Ascending aorta (tissue), 2 donors: Measurements from ENCODE around the gene MT1B. TPM values are rescaled to one million over a fixed set of nuclear protein-coding genes. Genes with fewer than 3 reads are reported as not detected.

ENCODE experiments used
- DNase-seq, 2 donors: peaks; one replicate each; pipeline ENCODE4 v3.0.0-alpha.2; 2019; ENCODE audit warnings: low spot score in 2 of 2
- H3K27ac ChIP-seq, 2 donors: fragments of 200-600 bp; sonication (generic); one replicate each; pipeline ENCODE4 v1.5.1; 2016 to 2017; ENCODE audit warnings: mild to moderate bottlenecking in 1 of 2
- H3K27me3 ChIP-seq: fragments of 200-600 bp; sonication (generic); one replicate; pipeline ENCODE4 v1.5.1; 2017
- H3K36me3 ChIP-seq, 2 donors: fragments of 200-600 bp; sonication (generic); one replicate each; pipeline ENCODE4 v1.5.1; 2016
- H3K4me1 ChIP-seq, 2 donors: fragments of 200-600 bp; sonication (generic); one replicate each; pipeline ENCODE4 v1.5.1; 2016 to 2017; ENCODE audit warnings: mild to moderate bottlenecking in 1 of 2
- H3K4me3 ChIP-seq, 2 donors: fragments of 200-600 bp; sonication (generic); one replicate each; pipeline ENCODE4 v1.5.1; 2016 to 2017; ENCODE audit warnings: mild to moderate bottlenecking in 1 of 2
- H3K9me3 ChIP-seq, 2 donors: fragments of 200-600 bp; sonication (generic); one replicate each; pipeline ENCODE4 v1.5.1; 2016
- CTCF ChIP-seq, 3 experiments: fragments of 200-600 bp in 2 of 3; fragments of 450-650 bp in 1 of 3; sonication (generic) in 2 of 3; IDR thresholded peaks; one replicate each; pipeline ENCODE4 v1.5.1; 2016 to 2019; ENCODE audit warnings: antibody characterized with exemption in 3 of 3, mild to moderate bottlenecking in 1 of 3, moderate library complexity in 1 of 3
- intact Hi-C: fragments of 100-400 bp; cut with DNase I; formaldehyde crosslinking; loops from one replicate; pipeline ENCODE4 v1.15.1; 2023
- total RNA-seq: library from RNA; depleted of rRNA; stranded (reverse); fragments of >200 nt; gene quantifications from one replicate; pipeline ENCODE4 v1.1.0, GENCODE V29; 2016

The MT1B gene
- total RNA-seq, 1 donor from 2014 or later: not detected

GRCh38 chr16:56614549-56614991 is 37.1 kb upstream of the MT1B start:
- H3K9me3 ChIP-seq: no peaks in the 10 kb centered on the region
- peaks cover 7 to 25% of the 10 kb centered on the region in 2 donors for H3K4me1 ChIP-seq
- no peaks in the 10 kb centered on the region for H3K36me3 ChIP-seq
- H3K27me3 ChIP-seq: no peaks in the 10 kb centered on the region
- TF ChIP-seq CTCF (IDR thresholded peaks at IDR 0.05): no peak
- H3K27ac ChIP-seq: no peak overlapping the region
- H3K4me3 ChIP-seq: no peak overlapping the region
- no peak for DNase-seq
- intact Hi-C loops: no loop called here

GRCh38 chr16:56615353-56615752 is 36.3 kb upstream of the MT1B start:
- Histone ChIP-seq H3K4me1 (peaks cover 7 to 20% of the 10 kb centered on the region in 2 donors), H3K27me3 (no peaks in the 10 kb centered on the region), H3K27ac (no peak overlapping the region), H3K9me3 (no peaks in the 10 kb centered on the region), H3K4me3 (no peak overlapping the region), H3K36me3 (no peaks in the 10 kb centered on the region)
- intact Hi-C loops: no loop called here
- TF ChIP-seq CTCF (IDR thresholded peaks at IDR 0.05): no peak
- DNase-seq: no peak

GRCh38 chr16:56616608-56617211 is 35.0 kb upstream of the MT1B start:
- H3K36me3 ChIP-seq: no peaks in the 10 kb centered on the region
- no peak for TF ChIP-seq CTCF (IDR thresholded peaks at IDR 0.05)
- no peak for DNase-seq
- no peaks in the 10 kb centered on the region for H3K27me3 ChIP-seq
- H3K4me3 ChIP-seq: peak overlapping the region; percentile 40 to 55
- H3K9me3 ChIP-seq: no peaks in the 10 kb centered on the region
- peak overlapping the region in 1 of 2 donors; percentile 44 for H3K27ac ChIP-seq
- intact Hi-C loops: no loop called here
- H3K4me1 ChIP-seq: peaks cover 0 to 8% of the 10 kb centered on the region in 2 donors

- peak overlapping the region; percentile 40 to 55 for H3K4me3 ChIP-seq
- no peaks in the 10 kb centered on the region for H3K9me3 ChIP-seq
- no peak for TF ChIP-seq CTCF (IDR thresholded peaks at IDR 0.05)
- peak in 1 of 2 donors; percentile 86 for DNase-seq
- H3K4me1 ChIP-seq: peaks cover 0 to 7% of the 10 kb centered on the region in 2 donors
- H3K36me3 ChIP-seq: no peaks in the 10 kb centered on the region
- H3K27me3 ChIP-seq: no peaks in the 10 kb centered on the region
- peak overlapping the region; percentile 44 to 58 for H3K27ac ChIP-seq
- intact Hi-C loops: no loop called here
These were observed 34.2 kb upstream of the MT1B start for GRCh38 chr16:56617212-56618085.

- no peak overlapping the region for H3K4me3 ChIP-seq
These were observed 33.5 kb upstream of the MT1B start for GRCh38 chr16:56618138-56618537.

More at GRCh38 chr16:56618138-56618537, 33.5 kb upstream of the MT1B start:
- intact Hi-C loops: no loop called here
- Histone ChIP-seq H3K27ac (no peak overlapping the region), H3K9me3 (no peaks in the 10 kb centered on the region), H3K36me3 (no peaks in the 10 kb centered on the region), H3K27me3 (no peaks in the 10 kb centered on the region), H3K4me1 (peaks cover 0 to 7% of the 10 kb centered on the region in 2 donors)
- no peak for DNase-seq
- TF ChIP-seq CTCF (IDR thresholded peaks at IDR 0.05): no peak
